Smooth muscle cell of the brain vasculature (primary cell): ENCODE results near the gene RHBDF1.
"Not testable (repeated sequence)": the region's sequence is repeated elsewhere in the genome, so short reads cannot be mapped to it uniquely, and the experiment has no call there.

Experiments
- DNase-seq: peaks from one replicate; pipeline ENCODE4 v3.0.0-alpha.2; 2012; ENCODE audit warnings: low read depth, low spot score

RHBDF1 gene

DNA sequence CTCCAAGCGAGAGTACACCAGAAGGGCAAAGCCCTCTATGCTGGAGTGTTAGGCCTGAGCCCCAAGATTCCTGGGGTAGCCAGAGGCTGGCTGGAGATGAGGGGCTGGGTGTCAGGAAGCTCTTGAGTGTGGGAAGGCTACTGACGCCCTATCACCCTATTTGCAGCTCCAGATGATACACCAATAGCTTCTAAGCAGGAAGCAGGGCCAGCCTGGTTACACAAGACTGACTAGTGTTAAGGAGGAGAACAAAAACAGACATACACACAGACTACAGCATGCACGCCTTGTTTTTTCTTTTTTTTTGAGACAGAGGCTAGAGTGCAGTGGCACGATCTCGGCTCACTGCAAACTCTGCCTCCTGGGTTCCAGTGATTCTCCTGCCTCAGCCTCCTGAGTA, 34.9 kb downstream of the RHBDF1 start:
- DNase-seq = no peak

DNA sequence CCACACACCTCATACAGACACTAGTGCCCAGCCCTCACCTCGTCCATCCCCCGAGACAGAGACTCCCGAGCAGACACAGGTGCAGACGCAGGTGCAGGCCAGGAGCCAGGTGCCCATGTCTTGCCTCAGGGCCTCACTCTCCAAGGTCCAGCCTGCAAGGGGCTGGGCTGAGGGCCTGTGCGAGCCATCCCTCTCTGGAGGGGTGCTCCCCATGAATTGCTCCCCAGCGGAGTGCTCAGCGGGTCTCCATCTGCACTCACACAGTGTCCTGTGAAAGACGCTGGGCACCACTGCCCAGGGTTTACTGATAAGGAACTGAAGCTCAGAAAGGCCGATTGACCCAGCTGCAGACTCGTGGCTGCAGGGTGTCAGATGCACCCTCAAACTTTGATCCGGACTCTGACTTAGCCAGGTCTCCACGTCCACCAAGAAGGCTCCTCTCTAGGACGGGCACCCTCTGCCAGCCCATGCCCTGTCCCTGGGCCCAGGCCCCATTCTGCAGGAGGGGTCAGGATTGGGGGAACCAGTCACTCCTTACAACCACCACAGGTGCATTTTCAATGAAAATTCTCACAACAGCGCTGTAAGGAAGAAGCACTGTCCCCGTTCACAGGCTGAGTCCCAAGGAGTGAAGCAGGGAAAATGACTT, 36.0 kb downstream of the RHBDF1 start:
- DNase-seq = no peak

DNA sequence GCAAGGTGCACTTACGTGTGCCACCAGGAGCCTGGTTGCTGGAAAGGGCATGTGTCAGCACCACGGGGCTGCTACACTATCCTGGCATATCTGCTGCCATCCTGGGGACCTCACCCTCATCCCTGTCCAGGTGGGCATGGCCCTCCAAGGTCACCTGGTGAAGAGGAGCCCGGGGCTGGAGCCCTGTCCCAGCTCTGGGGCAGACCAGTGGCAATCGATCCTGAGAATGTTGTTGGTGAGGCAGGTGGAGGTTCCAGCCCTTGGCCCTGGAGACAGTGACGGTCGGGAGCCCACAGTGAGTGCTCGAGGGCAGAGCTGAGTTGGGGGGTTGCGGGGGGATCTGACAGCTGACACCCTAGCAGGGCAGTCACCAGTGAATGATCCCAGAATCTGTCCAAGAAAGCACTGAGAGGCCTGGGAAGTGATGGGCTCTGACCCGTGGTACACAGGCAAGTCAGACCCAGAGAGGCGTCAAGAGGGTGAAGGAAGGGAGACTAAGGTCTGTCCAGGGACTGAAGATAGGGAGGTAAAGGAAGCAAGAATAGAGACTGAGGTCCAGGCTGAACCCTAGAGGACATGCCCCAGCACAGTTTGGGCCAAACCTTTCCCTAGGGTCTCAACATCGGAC, 36.6 kb downstream of the RHBDF1 start:
- no peak for DNase-seq

DNA sequence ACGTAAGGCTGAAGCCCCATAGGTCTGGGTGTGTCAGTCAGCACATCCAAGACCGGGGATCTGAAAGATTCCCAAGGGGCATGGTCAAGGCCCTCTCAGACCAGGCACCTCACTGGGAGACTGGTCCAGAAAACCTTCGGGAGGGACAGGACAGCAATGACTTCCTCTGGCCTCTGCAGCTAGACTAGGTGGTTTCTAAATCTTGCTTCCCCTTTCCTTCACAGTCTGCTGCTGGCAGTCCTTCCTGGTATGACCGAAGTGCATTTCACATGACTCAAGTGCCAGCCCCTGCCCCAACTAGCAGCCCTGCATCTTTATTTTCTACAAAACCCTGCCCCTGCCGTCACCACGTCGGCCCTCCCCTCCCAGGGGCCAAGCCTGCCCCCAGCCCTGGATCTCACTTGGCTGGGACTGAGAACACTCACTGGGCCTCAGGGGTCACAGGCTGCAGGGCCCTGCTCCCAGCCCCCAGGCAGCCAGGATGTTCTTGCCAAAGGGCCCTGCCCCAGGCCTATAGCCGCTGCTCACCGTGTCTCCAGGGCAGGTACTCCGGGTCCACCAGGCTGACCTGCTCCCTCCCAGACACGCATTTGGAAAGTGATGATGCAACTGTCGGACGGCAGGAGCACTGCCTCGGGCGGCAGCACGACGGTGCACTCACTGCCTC, 37.3 kb downstream of the RHBDF1 start:
- no peak for DNase-seq

DNA sequence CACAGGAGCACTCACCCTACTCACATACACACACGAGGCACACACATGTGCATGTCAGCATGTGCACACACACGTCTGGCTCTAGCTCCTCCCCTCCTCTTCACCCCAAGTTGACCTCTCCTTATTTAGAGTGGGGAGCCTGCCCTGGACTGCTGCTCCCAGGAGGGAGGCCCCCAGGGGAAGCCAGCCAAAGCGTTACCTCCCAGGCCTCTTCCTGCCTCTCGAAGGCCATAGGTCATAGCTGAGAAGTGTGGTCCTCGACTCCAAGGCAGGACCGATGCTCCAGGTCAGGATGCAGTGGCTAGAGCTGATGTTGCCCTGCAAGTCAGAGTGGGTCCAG, 37.8 kb downstream of the RHBDF1 start:
- DNase-seq = no peak

DNA sequence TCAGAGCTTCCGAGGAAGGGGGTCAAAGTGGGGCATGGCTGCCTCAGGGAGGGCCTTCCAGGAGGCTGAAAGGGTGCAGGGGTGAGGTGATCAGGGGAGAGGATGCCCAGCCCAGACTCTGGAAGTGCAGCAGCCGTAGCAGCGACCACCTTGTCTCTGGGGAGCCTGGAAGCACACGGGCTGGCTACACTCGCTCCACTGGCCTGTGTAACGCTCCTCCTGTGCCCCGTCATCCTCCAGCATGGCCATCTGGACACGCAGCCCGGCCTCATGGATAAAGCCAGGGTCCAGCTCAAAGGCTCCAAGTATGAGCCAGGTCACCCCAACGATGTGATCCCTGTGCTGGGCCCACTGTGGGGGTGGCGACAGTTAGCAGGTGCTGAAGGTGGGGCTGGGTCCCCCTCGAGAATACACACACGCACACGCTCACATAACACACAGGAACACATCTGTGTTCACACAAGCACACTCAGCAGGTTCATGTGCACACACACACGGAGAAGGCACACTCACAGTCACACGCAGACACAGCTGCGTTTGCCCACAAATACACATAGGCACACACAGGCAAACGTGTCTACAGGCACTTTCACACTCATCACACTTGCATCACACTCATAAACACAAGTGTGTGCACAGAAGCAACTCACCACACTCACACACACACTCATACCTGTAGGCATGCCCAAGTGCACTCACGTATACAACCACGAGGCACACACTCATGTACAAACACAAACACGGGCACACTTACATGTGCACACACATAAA, 38.4 kb downstream of the RHBDF1 start:
- DNase-seq = no peak

DNA sequence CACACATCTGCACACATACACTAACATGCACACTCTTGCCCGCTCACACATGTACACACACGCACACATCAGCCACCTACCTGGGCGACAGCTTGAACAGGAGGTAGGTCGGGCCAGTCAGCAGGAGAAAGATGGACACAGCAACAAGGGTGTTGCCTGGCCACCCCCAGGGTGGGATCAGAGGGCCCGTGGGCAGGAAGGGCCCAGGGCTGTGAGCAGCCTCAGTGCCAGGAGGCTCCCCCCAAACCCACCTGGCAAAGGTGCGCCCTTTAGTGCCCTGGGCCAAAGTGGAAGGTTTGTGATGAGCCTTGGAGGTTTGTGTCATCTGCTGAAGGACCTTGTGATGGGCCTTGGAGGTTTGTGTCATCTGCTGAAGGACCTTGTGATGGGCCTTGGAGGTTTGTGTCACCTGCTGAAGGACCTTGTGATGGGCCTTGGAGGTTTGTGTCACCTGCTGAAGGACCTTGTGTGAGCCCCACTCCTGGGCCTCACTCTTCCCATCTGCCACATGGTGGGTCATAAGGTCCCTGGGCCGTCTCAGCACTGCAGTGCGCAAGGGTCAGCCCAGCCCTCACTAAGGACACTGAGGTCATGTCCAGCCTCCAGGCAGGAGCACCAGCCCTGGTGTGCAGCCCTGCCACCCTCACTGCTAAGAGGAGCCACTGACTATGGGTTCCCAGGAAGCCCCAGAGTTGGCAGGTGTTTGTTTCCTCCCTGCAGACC, 39.1 kb downstream of the RHBDF1 start:
- DNase-seq = not testable (repeated sequence)

DNA sequence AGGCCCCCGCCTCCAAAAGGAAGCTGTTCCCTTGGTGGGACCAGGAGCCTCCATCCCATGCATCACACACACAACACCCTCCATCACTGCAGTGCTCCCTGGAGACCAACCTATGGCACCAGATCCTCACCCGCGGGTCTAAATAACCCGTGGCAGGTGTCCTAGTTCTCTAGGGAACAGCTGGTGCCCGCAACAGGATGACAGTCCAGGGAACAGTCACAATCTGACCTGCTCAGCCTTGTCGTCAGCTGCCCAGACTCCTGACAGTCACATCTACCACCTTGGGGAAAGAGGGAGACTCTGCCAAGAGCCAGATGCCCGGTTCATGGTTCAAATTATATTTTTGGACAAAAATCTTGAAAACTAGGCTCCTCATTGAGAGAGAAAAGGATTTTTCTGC, 41.8 kb downstream of the RHBDF1 start:
- DNase-seq = not testable (repeated sequence)

DNA sequence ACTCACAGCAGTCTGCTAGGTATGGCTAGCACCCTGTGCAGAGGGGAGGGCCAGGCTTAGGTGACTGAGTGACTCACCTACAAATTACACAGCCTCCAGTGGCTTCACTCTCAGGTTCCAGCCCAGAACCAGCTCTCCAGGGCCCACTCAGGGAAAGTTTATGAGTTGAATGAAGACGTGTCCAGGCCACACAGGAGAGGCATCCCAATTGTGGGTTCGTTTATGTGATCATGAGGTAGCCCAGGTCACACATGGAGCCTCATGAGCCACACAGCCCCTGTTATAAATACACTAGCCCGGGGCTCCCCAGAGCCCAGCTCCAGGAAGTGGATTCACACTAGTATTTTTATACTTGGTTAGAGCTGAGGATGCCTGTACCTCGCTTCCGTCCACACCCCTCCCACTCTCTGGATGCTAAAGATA, 46.5 kb downstream of the RHBDF1 start:
- DNase-seq = not testable (repeated sequence)

DNA sequence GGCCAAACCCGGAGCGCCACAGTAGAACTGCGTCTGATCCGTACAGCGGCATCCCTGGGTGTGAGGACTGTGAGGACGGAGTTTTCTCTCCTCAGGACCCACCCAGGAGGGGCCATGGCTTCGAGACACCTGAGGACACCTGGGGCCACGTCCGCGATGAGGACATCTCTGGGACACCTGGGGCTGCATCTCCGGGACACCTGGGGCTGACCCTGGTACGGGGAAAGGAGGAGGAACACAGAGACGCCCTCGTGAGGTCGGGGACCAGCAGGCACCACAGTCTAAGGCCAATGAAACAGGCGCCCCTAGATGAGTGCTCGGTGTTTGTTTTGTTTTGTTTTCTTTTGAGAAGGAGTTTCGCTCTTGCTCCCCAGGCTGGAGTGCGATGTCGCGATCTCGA, 48.3 kb downstream of the RHBDF1 start:
- DNase-seq = not testable (repeated sequence)

DNA sequence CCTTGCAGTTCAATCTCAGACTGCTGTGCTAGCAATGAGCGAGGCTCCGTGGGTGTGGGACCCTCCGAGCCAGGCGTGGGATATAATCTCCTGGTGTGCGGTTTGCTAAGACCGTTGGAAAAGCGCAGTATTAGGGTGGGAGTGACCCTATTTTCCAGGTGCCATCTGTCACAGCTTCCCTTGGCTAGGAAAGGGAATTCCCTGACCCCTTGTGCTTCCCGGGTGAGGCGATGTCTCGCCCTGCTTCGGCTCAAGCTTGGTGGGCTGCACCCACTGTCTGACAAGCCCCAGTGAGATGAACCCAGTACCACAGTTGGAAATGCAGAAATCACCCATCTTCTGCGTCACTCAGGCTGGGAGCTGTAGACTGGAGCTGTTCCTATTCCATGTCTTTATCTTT, 51.5 kb downstream of the RHBDF1 start:
- DNase-seq = not testable (repeated sequence)

DNA sequence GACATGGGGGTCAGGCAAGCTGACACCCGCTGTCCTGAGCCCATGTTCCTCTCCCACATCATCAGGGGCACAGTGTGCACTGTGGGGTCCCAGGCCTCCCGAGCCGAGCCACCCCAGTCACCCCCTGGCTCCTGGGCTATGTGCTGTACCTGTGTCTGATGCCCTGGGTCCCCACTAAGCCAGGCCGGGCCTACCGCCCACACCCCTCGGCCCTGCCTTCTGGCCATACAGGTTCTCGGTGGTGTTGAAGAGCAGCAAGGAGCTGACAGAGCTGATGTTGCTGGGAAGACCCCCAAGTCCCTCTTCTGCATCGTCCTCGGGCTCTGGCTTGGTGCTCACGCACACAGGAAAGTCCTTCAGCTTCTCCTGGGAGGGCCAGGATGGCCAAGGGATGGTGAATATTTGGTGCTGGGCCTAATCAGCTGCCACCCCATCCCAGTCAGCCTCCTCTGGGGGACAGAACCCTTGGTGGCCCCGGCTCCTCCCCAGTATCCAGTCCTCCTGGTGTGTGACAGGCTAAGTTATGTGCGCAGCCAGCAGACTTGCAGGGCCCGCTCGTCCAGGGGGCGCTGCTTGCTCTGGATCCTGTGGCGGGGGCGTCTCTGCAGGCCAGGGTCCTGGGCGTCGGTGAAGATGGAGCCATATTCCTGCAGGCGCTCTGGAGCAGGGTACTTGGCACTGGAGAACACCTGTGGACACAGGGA, 55.2 kb downstream of the RHBDF1 start:
- not testable (repeated sequence) for DNase-seq

DNA sequence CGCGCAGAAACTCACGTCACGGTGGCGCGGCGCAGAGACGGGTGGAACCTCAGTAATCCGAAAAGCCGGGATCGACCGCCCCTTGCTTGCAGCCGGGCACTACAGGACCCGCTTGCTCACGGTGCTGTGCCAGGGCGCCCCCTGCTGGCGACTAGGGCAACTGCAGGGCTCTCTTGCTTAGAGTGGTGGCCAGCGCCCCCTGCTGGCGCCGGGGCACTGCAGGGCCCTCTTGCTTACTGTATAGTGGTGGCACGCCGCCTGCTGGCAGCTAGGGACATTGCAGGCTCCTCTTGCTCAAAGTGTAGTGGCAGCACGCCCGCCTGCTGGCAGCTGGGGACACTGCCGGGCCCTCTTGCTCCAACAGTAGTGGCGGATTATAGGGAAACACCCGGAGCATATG, 61.7 kb downstream of the RHBDF1 start:
- DNase-seq = not testable (repeated sequence)

DNA sequence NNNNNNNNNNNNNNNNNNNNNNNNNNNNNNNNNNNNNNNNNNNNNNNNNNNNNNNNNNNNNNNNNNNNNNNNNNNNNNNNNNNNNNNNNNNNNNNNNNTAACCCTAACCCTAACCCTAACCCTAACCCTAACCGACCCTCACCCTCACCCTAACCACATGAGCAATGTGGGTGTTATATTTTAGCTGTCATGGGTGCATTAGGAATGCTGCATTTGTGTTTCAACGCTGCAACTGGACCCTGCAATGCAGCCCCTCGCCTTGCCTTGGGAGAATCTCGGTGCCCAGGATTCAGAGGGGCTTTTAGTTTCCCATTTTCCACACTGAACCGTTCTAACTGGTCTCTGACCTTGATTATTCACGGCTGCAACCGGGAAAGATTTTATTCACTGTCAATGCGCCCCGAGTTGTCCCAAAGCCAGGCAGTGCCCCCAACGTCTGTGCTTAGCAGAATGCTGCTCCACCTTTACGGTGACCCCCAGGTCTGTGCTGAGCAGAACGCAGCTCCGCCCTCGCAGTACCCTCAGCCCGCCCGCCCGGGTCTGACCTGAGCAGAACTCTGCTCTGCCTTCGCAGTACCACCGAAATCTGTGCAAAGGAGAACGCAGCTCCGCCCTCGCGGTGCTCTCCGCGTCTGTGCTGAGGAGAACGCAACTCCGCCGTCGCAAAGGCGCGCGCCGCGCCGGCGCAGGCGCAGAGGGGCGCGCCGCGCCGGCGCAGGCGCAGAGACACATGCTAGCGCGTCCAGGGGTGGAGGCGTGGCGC, 62.3 kb downstream of the RHBDF1 start:
- no peak for DNase-seq
